Measurements from ENCODE around the gene EPG5.

Gene EPG5

GRCh38 chr18:45932708-45933107, 34.4 kb downstream of the EPG5 start:
- no peak for ATAC-seq

GRCh38 chr18:45930963-45931362, 36.2 kb downstream of the EPG5 start:
- TF ChIP-seq GLIS3 (CRISPR knock-in tag; IDR thresholded peaks at IDR 0.05): no peak
- TF ChIP-seq CSDC2 (CRISPR knock-in tag; IDR thresholded peaks at IDR 0.05): no peak
- no peak for TF ChIP-seq ARNTL (CRISPR knock-in tag; IDR thresholded peaks at IDR 0.05; ENCODE audit: borderline replicate concordance, low read depth)
- no peak for TF ChIP-seq ZC3H10 (CRISPR knock-in tag; IDR thresholded peaks at IDR 0.05)
- TF ChIP-seq CREB5 (CRISPR knock-in tag; IDR thresholded peaks at IDR 0.05; ENCODE audit: low read depth): no peak
- no peak for TF ChIP-seq ZFP30 (CRISPR knock-in tag; IDR thresholded peaks at IDR 0.05)
- TF ChIP-seq ZNF70 (CRISPR knock-in tag; IDR thresholded peaks at IDR 0.05): no peak
- TF ChIP-seq BACH2 (CRISPR knock-in tag; IDR thresholded peaks at IDR 0.05; ENCODE audit: borderline replicate concordance): no peak
- TF ChIP-seq ZNF565 (CRISPR knock-in tag; conservative IDR thresholded peaks at IDR 0.05; ENCODE audit: low read depth): no peak
- no peak for TF ChIP-seq PPARA (CRISPR knock-in tag; IDR thresholded peaks at IDR 0.05; ENCODE audit: borderline replicate concordance)
- no peak for TF ChIP-seq ZNF8 (CRISPR knock-in tag; IDR thresholded peaks at IDR 0.05)
- TF ChIP-seq ESRRG (CRISPR knock-in tag; IDR thresholded peaks at IDR 0.05): no peak
- no peak for TF ChIP-seq RARB (CRISPR knock-in tag; IDR thresholded peaks at IDR 0.05)
- no peak for TF ChIP-seq TCF4 (CRISPR knock-in tag; IDR thresholded peaks at IDR 0.05; ENCODE audit: borderline replicate concordance)
- no peak for ATAC-seq

More at GRCh38 chr18:45932708-45933107, 34.4 kb downstream of the EPG5 start:
- TF ChIP-seq PATZ1 (CRISPR knock-in tag; IDR thresholded peaks at IDR 0.05; ENCODE audit: borderline replicate concordance) (no peak), OSR1 (CRISPR knock-in tag; IDR thresholded peaks at IDR 0.05) (no peak), PPARA (CRISPR knock-in tag; IDR thresholded peaks at IDR 0.05; ENCODE audit: borderline replicate concordance) (no peak), ZNF565 (CRISPR knock-in tag; conservative IDR thresholded peaks at IDR 0.05; ENCODE audit: low read depth) (no peak), ESRRG (CRISPR knock-in tag; IDR thresholded peaks at IDR 0.05) (no peak), RARB (CRISPR knock-in tag; IDR thresholded peaks at IDR 0.05) (no peak), CSDC2 (CRISPR knock-in tag; IDR thresholded peaks at IDR 0.05) (no peak), CREB5 (CRISPR knock-in tag; IDR thresholded peaks at IDR 0.05; ENCODE audit: low read depth) (no peak)

- ATAC-seq: no peak
- TF ChIP-seq ZNF8 (CRISPR knock-in tag; IDR thresholded peaks at IDR 0.05) (no peak), ISL1 (CRISPR knock-in tag; IDR thresholded peaks at IDR 0.05) (no peak), TCF4 (CRISPR knock-in tag; IDR thresholded peaks at IDR 0.05; ENCODE audit: borderline replicate concordance) (no peak), SNAI2 (CRISPR knock-in tag; IDR thresholded peaks at IDR 0.05) (no peak), ZFP3 (CRISPR knock-in tag; IDR thresholded peaks at IDR 0.05) (no peak), OSR1 (CRISPR knock-in tag; IDR thresholded peaks at IDR 0.05) (no peak), PPARA (CRISPR knock-in tag; IDR thresholded peaks at IDR 0.05; ENCODE audit: borderline replicate concordance) (no peak), PATZ1 (CRISPR knock-in tag; IDR thresholded peaks at IDR 0.05; ENCODE audit: borderline replicate concordance) (no peak), CSRNP3 (CRISPR knock-in tag; IDR thresholded peaks at IDR 0.05) (no peak), CSDC2 (CRISPR knock-in tag; IDR thresholded peaks at IDR 0.05) (no peak), GLIS3 (CRISPR knock-in tag; IDR thresholded peaks at IDR 0.05) (no peak), TOX (CRISPR knock-in tag; IDR thresholded peaks at IDR 0.05; ENCODE audit: borderline replicate concordance) (no peak), ESRRG (CRISPR knock-in tag; IDR thresholded peaks at IDR 0.05) (no peak), TSHZ2 (CRISPR knock-in tag; IDR thresholded peaks at IDR 0.05) (no peak)
Measured at GRCh38 chr18:45926691-45927090, 40.4 kb downstream of the EPG5 start.

All from SK-N-SH treated with all-trans-retinoic acid at 6 μM for 48 hours (cell line).